Stomach smooth muscle (tissue), 2 donors: Measurements from ENCODE around the gene THAP9.
A peak's percentile ranks its signal among the peaks of the same experiment; 100 is the strongest.

Source experiments
- H3K27ac ChIP-seq: one replicate; pipeline ENCODE4 v1.7.0; 2013; ENCODE audit warnings: mild to moderate bottlenecking, low read length, inconsistent platforms
- H3K27me3 ChIP-seq, 2 donors: one replicate each; pipeline ENCODE4 v1.7.0; 2013; ENCODE audit warnings: low read length in 2 of 2; ENCODE audit not compliant: insufficient read depth in 2 of 2, control insufficient read depth in 1 of 2
- H3K36me3 ChIP-seq, 2 donors: one replicate each; pipeline ENCODE4 v1.7.0; 2013; ENCODE audit warnings: low read length in 2 of 2; ENCODE audit not compliant: control insufficient read depth in 2 of 2, insufficient read depth in 2 of 2
- H3K4me1 ChIP-seq: one replicate; pipeline ENCODE4 v1.7.0; 2013; ENCODE audit warnings: low read length; ENCODE audit not compliant: control insufficient read depth, insufficient read depth
- H3K4me3 ChIP-seq, 2 donors: one replicate each; pipeline ENCODE4 v1.7.0; 2013; ENCODE audit warnings: low read length in 2 of 2
- H3K9ac ChIP-seq, 2 donors: one replicate each; pipeline ENCODE4 v1.7.0; 2013; ENCODE audit warnings: low read length in 2 of 2, mild to moderate bottlenecking in 1 of 2
- H3K9me3 ChIP-seq, 2 donors: one replicate each; pipeline ENCODE4 v1.7.0; 2013; ENCODE audit warnings: low read length in 2 of 2; ENCODE audit not compliant: control insufficient read depth in 2 of 2
- donor health status: healthy.
- donor health status: Pancreatic carcinoma.

The THAP9 gene

DNA sequence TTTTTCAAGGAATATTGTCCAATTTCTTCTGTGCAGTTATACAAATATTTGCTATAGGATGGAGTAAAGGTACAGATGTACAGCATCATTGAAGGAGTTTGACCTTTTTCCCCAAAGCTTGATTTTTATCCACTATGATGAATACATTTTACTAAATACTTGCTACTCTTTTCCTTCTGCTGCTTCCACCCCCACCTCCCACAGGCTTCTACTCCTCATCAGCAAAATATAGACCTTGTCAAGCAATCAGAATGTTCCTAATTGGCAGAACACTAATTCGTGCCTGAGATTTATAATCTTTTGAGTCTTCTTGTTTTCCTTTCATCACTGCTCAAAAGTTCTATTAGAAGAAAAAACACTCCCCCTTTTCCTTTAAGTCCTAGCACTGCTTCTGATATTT, 3.8 kb upstream of the THAP9 start:
- Histone ChIP-seq H3K27me3 (no peaks in the 10 kb centered on the region), H3K9me3 (no peaks in the 10 kb centered on the region), H3K4me3 (no peak overlapping the region), H3K36me3 (peaks cover 0 to 9% of the 10 kb centered on the region in 2 donors), H3K27ac (no peak overlapping the region), H3K9ac (no peak overlapping the region), H3K4me1 (no peaks in the 10 kb centered on the region)

DNA sequence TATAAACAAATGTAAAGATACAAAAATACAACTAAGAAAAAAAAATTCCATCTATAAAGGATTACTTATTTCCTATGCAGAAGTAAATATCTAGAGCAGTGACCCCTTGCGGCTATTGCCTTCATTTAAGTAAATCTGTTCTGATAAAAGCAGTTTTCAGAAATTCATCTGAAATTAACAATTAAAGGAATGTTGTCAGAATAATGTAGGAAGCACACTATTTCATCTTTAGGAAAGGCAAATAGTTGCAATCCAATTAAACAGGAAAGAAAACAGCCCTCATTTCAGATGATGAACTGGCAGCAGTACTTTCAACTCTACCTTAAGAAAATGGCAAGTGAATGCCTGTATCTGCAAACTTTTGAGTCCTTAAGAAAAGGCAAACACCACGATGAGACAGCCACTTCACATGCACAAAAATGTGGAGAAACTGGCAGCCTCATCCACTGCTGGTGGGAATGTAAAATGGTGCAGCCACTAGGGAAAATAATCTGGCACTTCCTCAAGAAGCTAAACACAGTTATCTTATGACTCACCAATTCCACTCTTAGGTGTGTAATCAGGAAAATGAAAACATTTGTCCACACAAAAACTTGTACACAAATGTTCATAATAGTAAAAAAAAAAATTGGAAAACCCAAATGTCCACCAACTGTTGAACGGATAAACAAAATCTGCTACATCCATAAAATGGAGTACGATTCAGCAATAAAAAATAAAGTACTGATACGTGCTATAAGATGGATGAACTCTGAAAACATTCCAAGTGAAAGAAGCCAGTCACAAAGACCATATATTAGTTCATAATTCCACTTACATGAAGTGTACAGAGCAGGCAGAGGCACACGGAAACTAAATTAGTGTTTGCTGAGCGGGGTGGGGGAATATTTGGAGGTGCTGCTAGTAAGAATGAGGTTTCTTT, 2.0 kb upstream of the THAP9 start:
- Histone ChIP-seq H3K27ac (no peak overlapping the region), H3K4me1 (no peaks in the 10 kb centered on the region), H3K9me3 (no peaks in the 10 kb centered on the region), H3K9ac (peak overlapping the region in 1 of 2 donors; percentile 92), H3K4me3 (peak overlapping the region; percentile 94 to 98), H3K27me3 (no peaks in the 10 kb centered on the region), H3K36me3 (peaks cover 0 to 9% of the 10 kb centered on the region in 2 donors)

DNA sequence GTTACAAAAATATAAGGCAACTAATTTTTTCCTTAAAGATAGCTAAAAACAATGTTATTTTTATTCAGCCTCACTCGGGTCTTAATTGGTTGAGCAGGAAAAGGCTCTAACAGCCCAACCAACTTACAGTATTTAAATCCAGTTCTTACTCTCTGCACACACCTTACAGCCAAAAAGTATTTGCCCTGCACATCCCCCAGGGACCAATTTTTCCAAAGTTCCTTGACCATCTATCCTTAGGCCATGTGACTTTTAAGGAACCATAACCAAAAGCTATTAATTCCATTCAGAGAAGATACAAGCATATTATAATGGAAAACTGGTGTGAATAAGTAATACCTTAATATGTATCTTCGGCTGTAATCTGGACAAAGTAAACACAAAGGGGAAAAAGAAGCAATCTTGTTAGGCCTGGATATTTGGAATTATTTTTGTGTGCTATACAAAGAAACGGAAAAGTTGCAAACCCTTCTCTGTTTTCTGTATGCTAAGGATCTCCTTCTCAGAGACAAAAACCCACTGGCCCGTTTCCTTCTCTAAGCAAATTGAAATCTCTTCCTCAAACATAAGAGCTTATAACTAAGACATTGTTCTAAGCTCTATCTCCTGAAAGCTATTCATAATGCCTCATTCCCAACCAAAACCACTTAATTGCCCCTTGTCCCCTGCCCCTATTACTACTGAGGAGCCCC, 1.0 kb upstream of the THAP9 start:
- no peaks in the 10 kb centered on the region for H3K27me3 ChIP-seq
- peak overlapping the region; percentile 92 to 96 for H3K9ac ChIP-seq
- peak overlapping the region; percentile 94 to 98 for H3K4me3 ChIP-seq
- H3K9me3 ChIP-seq: no peaks in the 10 kb centered on the region
- H3K36me3 ChIP-seq: peaks cover under 1 to 1% of the 10 kb centered on the region in 2 donors
- peak overlapping the region; percentile 99 for H3K27ac ChIP-seq
- no peaks in the 10 kb centered on the region for H3K4me1 ChIP-seq

DNA sequence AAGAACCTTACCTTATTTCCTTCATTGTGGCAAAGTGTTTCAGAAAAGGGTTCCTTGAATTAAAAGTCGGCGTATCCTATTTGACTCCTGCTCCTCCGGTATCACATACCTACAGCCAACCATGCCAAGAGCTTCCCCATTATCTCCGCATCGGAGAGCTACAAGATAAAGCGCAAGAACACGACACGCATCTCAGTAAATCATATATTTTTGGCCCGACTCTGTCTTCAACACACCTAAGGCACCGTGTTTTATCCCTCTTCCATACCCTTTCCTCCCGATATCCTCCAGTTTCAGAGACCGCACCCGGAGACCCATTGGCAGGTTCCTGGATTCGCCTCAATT, 497 bp upstream of the THAP9 start:
- Histone ChIP-seq H3K27me3 (no peaks in the 10 kb centered on the region), H3K27ac (peak overlapping the region; percentile 99), H3K4me1 (no peaks in the 10 kb centered on the region), H3K9me3 (no peaks in the 10 kb centered on the region), H3K36me3 (peaks cover 0 to 2% of the 10 kb centered on the region in 2 donors), H3K9ac (peak overlapping the region; percentile 92 to 96), H3K4me3 (peak overlapping the region; percentile 94 to 98)

DNA sequence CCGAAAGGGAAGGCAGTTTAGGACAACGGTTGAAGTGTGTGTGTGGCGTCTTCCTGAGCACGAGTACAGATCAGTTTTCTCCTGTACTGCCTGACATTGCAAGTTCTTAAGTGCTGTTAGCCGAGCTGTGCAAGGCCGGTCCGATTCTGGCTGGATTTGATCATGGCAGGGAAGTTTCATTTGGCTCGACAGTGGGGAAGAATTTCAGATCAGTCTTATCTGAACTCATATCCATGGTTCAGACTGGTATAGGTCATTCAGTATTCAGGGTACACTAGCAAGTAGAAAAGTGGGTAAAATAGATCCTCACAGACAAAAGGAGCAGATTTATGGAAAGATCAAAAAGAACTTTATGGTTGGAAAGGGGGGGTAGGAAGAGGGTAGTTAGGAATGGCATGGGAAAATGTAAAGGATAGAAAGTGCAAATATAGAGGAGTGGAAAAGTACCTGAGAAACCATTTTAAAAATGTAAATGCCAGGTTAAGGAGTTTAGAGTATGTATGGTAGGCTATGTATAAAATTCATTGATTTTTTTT, 716 bp downstream of the THAP9 start:
- peak overlapping the region; percentile 99 for H3K27ac ChIP-seq
- H3K27me3 ChIP-seq: no peaks in the 10 kb centered on the region
- peaks cover 0 to 2% of the 10 kb centered on the region in 2 donors for H3K36me3 ChIP-seq
- H3K4me1 ChIP-seq: no peaks in the 10 kb centered on the region
- peak overlapping the region; percentile 92 to 99 for H3K9ac ChIP-seq
- peak overlapping the region; percentile 94 to 98 for H3K4me3 ChIP-seq
- H3K9me3 ChIP-seq: no peaks in the 10 kb centered on the region

DNA sequence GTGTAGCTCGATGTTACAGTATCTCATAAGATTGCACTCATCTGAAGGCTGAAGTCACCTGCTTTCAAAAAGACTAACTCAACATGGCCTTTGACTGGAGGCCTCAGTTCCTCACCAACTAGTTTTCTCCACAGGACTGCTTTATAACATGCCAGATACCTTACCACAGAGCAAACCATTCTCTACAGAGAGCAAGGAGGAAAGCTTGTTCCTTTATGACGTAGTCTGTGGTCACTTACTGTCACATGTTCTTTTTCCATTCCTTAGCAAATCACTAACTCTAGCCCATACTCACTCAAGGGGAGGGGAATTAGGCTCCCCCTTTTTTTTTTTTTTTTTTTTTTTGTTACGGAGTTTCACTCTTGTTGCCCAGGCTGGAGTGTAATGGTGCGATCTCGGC, 3.2 kb downstream of the THAP9 start:
- Histone ChIP-seq H3K9ac (no peak overlapping the region), H3K27me3 (no peaks in the 10 kb centered on the region), H3K27ac (no peak overlapping the region), H3K4me3 (no peak overlapping the region), H3K9me3 (no peaks in the 10 kb centered on the region), H3K36me3 (peaks cover 0 to 2% of the 10 kb centered on the region in 2 donors), H3K4me1 (no peaks in the 10 kb centered on the region)

DNA sequence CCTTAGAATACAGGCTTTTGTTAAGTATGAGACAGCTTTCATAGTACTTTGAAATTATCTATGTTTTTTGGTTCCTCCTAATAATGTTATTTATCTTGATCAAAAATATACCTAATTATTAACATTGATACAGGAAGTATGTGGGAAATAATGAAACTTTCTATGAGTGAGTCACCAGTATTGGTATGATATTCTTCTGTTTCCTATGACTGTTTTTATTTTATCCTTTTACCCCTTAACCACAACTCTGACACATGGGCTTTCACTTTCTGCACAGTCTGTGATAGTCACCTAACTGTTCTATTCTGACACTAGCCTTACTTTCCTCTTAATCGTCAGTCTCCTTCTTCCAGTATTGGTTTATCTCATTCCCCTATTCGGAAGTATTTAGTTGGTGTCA, 4.7 kb downstream of the THAP9 start:
- no peak overlapping the region for H3K27ac ChIP-seq
- H3K4me1 ChIP-seq: no peaks in the 10 kb centered on the region
- peaks cover 0 to 2% of the 10 kb centered on the region in 2 donors for H3K36me3 ChIP-seq
- H3K4me3 ChIP-seq: no peak overlapping the region
- no peaks in the 10 kb centered on the region for H3K9me3 ChIP-seq
- no peaks in the 10 kb centered on the region for H3K27me3 ChIP-seq
- H3K9ac ChIP-seq: no peak overlapping the region

DNA sequence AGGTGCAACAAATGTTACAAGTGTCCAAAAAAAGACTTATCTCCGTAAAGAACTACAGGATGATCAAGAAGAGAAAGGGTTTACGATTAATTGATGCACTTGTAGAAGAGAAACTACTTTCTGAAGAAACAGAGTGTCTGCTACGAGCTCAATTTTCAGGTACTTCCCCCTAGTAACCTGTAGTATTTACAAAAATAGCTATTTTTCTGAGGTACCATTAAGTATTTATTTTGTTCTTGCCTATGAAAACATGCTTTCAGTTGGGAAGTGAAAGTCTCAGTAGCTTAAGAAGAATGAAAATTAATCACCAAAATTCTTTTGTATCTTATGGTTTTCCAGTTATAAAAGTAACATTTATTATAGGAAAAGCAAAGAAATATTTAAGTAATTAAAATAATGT, 5.9 kb downstream of the THAP9 start:
- no peak overlapping the region for H3K9ac ChIP-seq
- no peak overlapping the region for H3K4me3 ChIP-seq
- H3K27me3 ChIP-seq: no peaks in the 10 kb centered on the region
- H3K36me3 ChIP-seq: peaks cover 3% of the 10 kb centered on the region in 2 donors
- H3K9me3 ChIP-seq: no peaks in the 10 kb centered on the region
- H3K27ac ChIP-seq: no peak overlapping the region
- H3K4me1 ChIP-seq: no peaks in the 10 kb centered on the region

DNA sequence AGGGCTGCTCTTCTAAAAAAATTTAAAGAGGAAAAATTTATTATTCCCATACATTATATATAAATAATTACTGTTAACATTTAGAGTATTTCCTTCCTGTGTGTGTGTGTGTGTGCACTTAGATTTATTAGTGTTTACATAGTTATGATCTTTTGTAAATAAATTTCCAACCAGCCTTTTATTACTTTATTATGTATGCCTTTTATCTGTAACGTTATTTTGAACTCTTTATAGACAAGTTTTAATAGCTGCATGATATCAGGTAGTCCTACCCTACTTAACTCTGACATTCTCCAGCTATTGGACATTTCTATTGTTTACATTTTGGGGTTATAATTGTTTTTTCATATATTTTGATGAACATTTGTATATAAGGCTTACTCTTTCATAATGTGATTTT, 8.8 kb downstream of the THAP9 start:
- Histone ChIP-seq H3K36me3 (peaks cover 3 to 5% of the 10 kb centered on the region in 2 donors), H3K4me1 (no peaks in the 10 kb centered on the region), H3K4me3 (no peak overlapping the region), H3K9ac (no peak overlapping the region), H3K9me3 (no peaks in the 10 kb centered on the region), H3K27me3 (no peaks in the 10 kb centered on the region), H3K27ac (no peak overlapping the region)

DNA sequence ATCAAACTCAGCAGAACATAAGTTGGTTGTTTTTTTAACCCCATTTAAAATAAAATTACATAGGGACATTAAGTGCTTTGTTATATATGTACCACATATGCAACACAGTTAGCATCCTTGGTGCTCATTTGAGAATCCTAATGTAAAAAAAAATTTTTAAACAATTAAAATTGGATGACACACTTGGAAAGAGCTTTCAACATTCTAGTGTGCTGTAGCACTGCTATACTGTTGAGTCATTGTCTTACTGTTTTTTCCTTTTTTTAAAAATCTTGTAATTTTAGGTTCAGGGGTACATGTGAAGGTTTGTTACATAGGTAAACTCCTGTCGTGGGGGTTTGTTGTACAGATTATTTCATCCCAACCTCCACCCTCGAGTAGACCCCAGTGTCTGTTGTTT, 12.8 kb downstream of the THAP9 start:
- H3K27me3 ChIP-seq: no peaks in the 10 kb centered on the region
- H3K9ac ChIP-seq: no peak overlapping the region
- H3K9me3 ChIP-seq: no peaks in the 10 kb centered on the region
- no peak overlapping the region for H3K4me3 ChIP-seq
- peaks cover 3 to 10% of the 10 kb centered on the region in 2 donors for H3K36me3 ChIP-seq
- H3K4me1 ChIP-seq: no peaks in the 10 kb centered on the region
- no peak overlapping the region for H3K27ac ChIP-seq
